H1 (cell line): Measurements from ENCODE around the gene ZC3H12C.

Experiments
- CHD2 ChIP-seq: IDR thresholded peaks from 2 replicates; pipeline ENCODE4 v1.6.1; 2012; ENCODE audit warnings: low read length, improper control_type of control experiment
- CTCF ChIP-seq, 3 experiments: IDR thresholded peaks; 1 replicate in 2 of 3; 2 replicates in 1 of 3; pipeline versions ENCODE4 v1.5.1 to v1.6.1; 2011; ENCODE audit warnings: low read length in 3 of 3, mild to moderate bottlenecking in 3 of 3, inconsistent platforms in 2 of 3, low read depth in 1 of 3, moderate library complexity in 1 of 3; ENCODE audit not compliant: insufficient read depth in 1 of 3; ENCODE audit errors: control extremely low read depth in 1 of 3
- EZH2 ChIP-seq: fragments of 200-600 bp; sonication (generic); IDR thresholded peaks from 2 replicates; pipeline ENCODE4 v1.7.1; 2012; ENCODE audit warnings: low read depth, mild to moderate bottlenecking, moderate library complexity, low read length, inconsistent platforms; ENCODE audit not compliant: severe bottlenecking
- NANOG ChIP-seq: IDR thresholded peaks from 2 replicates; pipeline ENCODE4 v1.6.1; 2011; ENCODE audit warnings: low read length, low read depth, mild to moderate bottlenecking, inconsistent platforms; ENCODE audit not compliant: insufficient read depth, poor library complexity, severe bottlenecking
- POLR2A ChIP-seq, 2 experiments: IDR thresholded peaks; 1 replicate in 1 of 2; 2 replicates in 1 of 2; pipeline ENCODE4 v1.6.1; 2011; ENCODE audit warnings: low read depth in 2 of 2, low read length in 2 of 2, mild to moderate bottlenecking in 2 of 2; ENCODE audit errors: control extremely low read depth in 1 of 2
- ZNF274 ChIP-seq: IDR thresholded peaks from 2 replicates; pipeline ENCODE4 v1.7.0; 2012; ENCODE audit warnings: low read length, borderline replicate concordance; ENCODE audit errors: extremely low read depth

- TF ChIP-seq POLR2A (IDR thresholded peaks at IDR 0.05; ENCODE audit: control extremely low read depth in 1 of 2, low read depth in 2 of 2, low read length in 2 of 2) (no peak), NANOG (no peak), EZH2 (no peak), ZNF274 (no peak), CTCF (IDR thresholded peaks at IDR 0.05; ENCODE audit: control extremely low read depth in 1 of 3, insufficient read depth in 1 of 3, low read depth in 1 of 3, low read length in 3 of 3) (no peak), CHD2 (no peak)
Observed at GRCh38 chr11:110176366-110177085, 83.3 kb downstream of the ZC3H12C start.
